GM23248 (cell line): ENCODE measurements around the gene WASHC3. TPM values are rescaled to one million over a fixed set of nuclear protein-coding genes. Genes with fewer than 3 reads are reported as not detected.

ENCODE experiments used
- DNase-seq: peaks from one replicate; pipeline ENCODE4 v3.0.0-alpha.2; 2015
- H2AFZ ChIP-seq: fragments of 200-600 bp; sonication (generic); 2 replicates; pipeline ENCODE4 v1.6.1; 2016; ENCODE audit warnings: antibody characterized with exemption
- H3F3A ChIP-seq: fragments of 200-600 bp; sonication (generic); 2 replicates; pipeline ENCODE4 v1.6.1; 2016; ENCODE audit warnings: mild to moderate bottlenecking, antibody characterized with exemption, mixed run types; ENCODE audit not compliant: insufficient read depth
- H3K27ac ChIP-seq: fragments of 200-600 bp; sonication (generic); 2 replicates; pipeline ENCODE4 v1.5.1; 2016; ENCODE audit warnings: mild to moderate bottlenecking
- H3K27me3 ChIP-seq: fragments of 200-600 bp; sonication (generic); replicated peaks from 2 replicates; pipeline ENCODE4 v1.6.1; 2016; ENCODE audit warnings: mild to moderate bottlenecking; ENCODE audit not compliant: insufficient read depth
- H3K36me3 ChIP-seq: fragments of 200-600 bp; sonication (generic); 2 replicates; pipeline ENCODE4 v1.6.1; 2016; ENCODE audit warnings: low read depth, mild to moderate bottlenecking
- H3K4me1 ChIP-seq: fragments of 200-600 bp; sonication (generic); 2 replicates; pipeline ENCODE4 v1.6.1; 2016; ENCODE audit warnings: mild to moderate bottlenecking; ENCODE audit not compliant: insufficient read depth
- H3K4me2 ChIP-seq: fragments of 200-600 bp; sonication (generic); one replicate; pipeline ENCODE4 v1.6.1; 2016; ENCODE audit warnings: mild to moderate bottlenecking; ENCODE audit not compliant: unreplicated experiment
- H3K4me3 ChIP-seq: fragments of 200-600 bp; sonication (generic); 2 replicates; pipeline ENCODE4 v1.5.1; 2016; ENCODE audit warnings: mild to moderate bottlenecking
- H3K79me2 ChIP-seq: fragments of 200-600 bp; sonication (generic); 2 replicates; pipeline ENCODE4 v1.6.1; 2016; ENCODE audit warnings: mild to moderate bottlenecking; ENCODE audit not compliant: insufficient read depth
- H3K9ac ChIP-seq: fragments of 200-600 bp; sonication (generic); 2 replicates; pipeline ENCODE4 v1.6.1; 2016; ENCODE audit warnings: mild to moderate bottlenecking
- H3K9me2 ChIP-seq: fragments of 200-600 bp; sonication (generic); 2 replicates; pipeline ENCODE4 v1.6.1; 2016; ENCODE audit warnings: mixed run types, mild to moderate bottlenecking, moderate library complexity; ENCODE audit not compliant: insufficient read depth
- H3K9me3 ChIP-seq: fragments of 200-600 bp; sonication (generic); one replicate; pipeline ENCODE4 v1.6.1; 2017; ENCODE audit warnings: low read depth
- H4K20me1 ChIP-seq: fragments of 200-600 bp; sonication (generic); 2 replicates; pipeline ENCODE4 v1.6.0; 2016; ENCODE audit not compliant: insufficient read depth
- EZH2 ChIP-seq: fragments of 200-600 bp; sonication (generic); IDR thresholded peaks from 2 replicates; pipeline ENCODE4 v1.6.1; 2018; ENCODE audit warnings: antibody characterized with exemption, mild to moderate bottlenecking; ENCODE audit not compliant: insufficient read depth, poor library complexity, severe bottlenecking
- EZH2phosphoT487 ChIP-seq: fragments of 200-600 bp; sonication (generic); IDR thresholded peaks from 2 replicates; pipeline ENCODE4 v1.6.1; 2018; ENCODE audit warnings: antibody characterized with exemption, moderate library complexity, mild to moderate bottlenecking, low read depth; ENCODE audit not compliant: insufficient read depth
- WGBS, 2 experiments: methylation state at CpG; one replicate each; pipeline ENCODE4 v1.1.6; 2015 to 2017; ENCODE audit warnings: low lambda C conversion rate in 2 of 2, low coverage in 1 of 2; ENCODE audit errors: missing lambda C conversion rate in 2 of 2; 5-methylcytosine and 5-hydroxymethylcytosine counted together
- in situ Hi-C: fragments of 300-500 bp; cut with MboI; formaldehyde crosslinking; loops from 2 replicates; pipeline ENCODE4 v1.15.0; 2020
- polyA plus RNA-seq: library from polyadenylated mRNA; unstranded; fragments of >200 nt; fragmentation: Nextera tagmentation; extraction: Ambion mirVana; gene quantifications from 2 replicates; pipeline ENCODE4 v1.2.1, GENCODE V29; 2016
- total RNA-seq: library from RNA; depleted of rRNA; stranded (reverse); fragments of >200 nt; shearing (Covaris generic); gene quantifications from 2 replicates; pipeline ENCODE4 v1.2.3, GENCODE V29; 2014

WASHC3 gene
- total and polyA plus RNA-seq, 2 experiments from 2014 or later, result 103 to 150 TPM

DNA sequence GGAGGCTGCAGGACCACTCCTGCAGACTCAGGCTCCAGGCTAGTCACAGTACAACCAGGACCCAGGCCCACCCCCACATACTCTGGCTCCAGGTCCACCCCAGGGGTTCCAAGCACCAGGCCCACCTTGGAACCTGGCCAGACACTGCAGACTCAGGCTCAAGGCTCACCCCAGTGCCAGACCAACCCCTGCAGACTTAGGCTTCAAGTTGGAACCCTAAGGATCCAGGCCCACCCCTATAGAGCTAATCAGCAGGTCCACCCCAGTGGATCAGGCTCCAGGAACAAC is 8.8 kb downstream of the WASHC3 start:
- Histone ChIP-seq H3F3A (no peaks in the 10 kb centered on the region), H4K20me1 (no peaks in the 10 kb centered on the region), H3K4me3 (no peak overlapping the region), H2AFZ (no peak overlapping the region), H3K4me1 (no peaks in the 10 kb centered on the region), H3K4me2 (no peak overlapping the region), H3K27ac (no peak overlapping the region), H3K9ac (no peak overlapping the region), H3K9me3 (no peaks in the 10 kb centered on the region), H3K36me3 (peaks cover 55% of the 10 kb centered on the region), H3K27me3 (no peaks in the 10 kb centered on the region), H3K9me2 (no peaks in the 10 kb centered on the region), H3K79me2 (peaks cover 34% of the 10 kb centered on the region; the same call in 1 of the 2 replicates)
- TF ChIP-seq EZH2phosphoT487 (no peak), EZH2 (no peak)
- in situ Hi-C loops, result no loop called here
- no peak for DNase-seq

DNA sequence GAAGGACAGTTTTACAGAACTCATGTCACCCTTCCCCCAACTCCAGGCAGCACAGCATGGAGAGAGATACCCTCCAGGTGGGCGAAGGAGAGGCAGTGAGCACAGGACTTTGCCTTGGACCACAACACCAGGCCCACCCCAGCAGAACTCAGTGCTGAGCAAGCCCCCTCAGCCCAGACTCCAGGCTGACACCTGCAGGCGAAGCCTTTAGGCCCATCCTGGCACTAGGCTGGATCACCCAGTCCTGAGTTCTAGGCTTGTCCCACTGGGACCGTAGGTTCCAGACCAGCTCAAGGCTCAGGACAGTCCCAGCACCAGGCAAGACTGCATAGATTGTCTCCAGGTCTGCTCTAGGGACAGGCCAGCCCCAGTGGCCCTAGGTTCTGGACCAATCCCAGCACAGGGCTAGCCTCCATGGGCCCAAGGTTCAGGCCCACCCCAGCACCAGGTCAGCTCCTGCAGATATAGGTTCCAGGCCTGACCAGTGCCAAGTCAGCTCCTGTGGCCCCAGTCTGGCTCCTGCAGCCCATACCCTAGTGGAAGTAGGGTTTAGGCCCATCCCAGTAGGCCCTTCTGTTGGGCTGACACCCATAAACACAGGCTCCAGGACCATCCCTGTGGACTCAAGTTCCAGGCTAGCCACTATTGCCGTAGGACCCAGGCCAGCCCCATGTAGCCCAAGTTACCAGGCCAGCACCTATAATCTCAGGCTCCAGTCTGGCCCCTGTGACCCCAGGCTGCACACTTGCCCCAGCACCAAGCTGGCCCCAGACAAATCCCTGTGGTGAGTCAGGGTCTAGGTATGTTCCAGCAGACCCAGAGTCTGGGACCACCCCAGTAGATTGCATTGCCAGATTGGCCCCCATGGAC is 9.4 kb downstream of the WASHC3 start:
- H3F3A ChIP-seq, result no peaks in the 10 kb centered on the region
- TF ChIP-seq EZH2phosphoT487 (no peak), EZH2 (no peak)
- H3K79me2 ChIP-seq, result peaks cover 29% of the 10 kb centered on the region; the same call in 1 of the 2 replicates
- no peaks in the 10 kb centered on the region for H4K20me1 ChIP-seq
- no peak overlapping the region for H3K9ac ChIP-seq
- H3K4me2 ChIP-seq, result no peak overlapping the region
- no peak overlapping the region for H2AFZ ChIP-seq
- H3K27me3 ChIP-seq, result no peaks in the 10 kb centered on the region
- H3K36me3 ChIP-seq, result peaks cover 61% of the 10 kb centered on the region
- WGBS, 2 experiments, result 98 to 100% methylated on average over 4 of the region's 4 CpGs
- in situ Hi-C loops, result no loop called here
- no peak overlapping the region for H3K4me3 ChIP-seq
- H3K9me3 ChIP-seq, result no peaks in the 10 kb centered on the region
- H3K4me1 ChIP-seq, result no peaks in the 10 kb centered on the region
- no peak overlapping the region for H3K27ac ChIP-seq
- H3K9me2 ChIP-seq, result no peaks in the 10 kb centered on the region
- DNase-seq, result no peak

DNA sequence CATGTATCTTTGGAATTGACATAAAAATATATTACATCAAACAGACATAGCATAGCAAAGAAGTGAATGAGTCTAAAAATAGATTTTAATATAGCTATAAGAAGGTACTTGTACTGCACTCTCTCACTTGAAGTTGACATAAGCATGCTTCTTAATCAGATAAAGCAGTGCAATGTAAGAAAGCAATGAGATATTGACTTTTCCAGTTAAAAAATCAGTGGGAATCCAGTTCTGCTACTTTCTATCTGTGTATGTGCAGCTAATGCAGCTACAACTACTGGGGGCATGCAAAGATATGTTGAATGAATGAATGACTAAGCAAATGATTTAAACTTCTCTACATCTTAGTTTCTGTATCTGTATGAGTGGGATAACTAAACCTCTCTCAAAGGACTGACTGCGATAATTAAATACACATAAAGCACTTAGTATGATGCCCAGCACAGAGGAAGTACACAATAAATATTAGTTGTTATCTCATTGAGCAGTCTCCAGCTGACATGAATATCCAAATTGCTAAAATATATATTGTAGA is 10.3 kb downstream of the WASHC3 start:
- no peaks in the 10 kb centered on the region for H3K4me1 ChIP-seq
- TF ChIP-seq EZH2, result no peak
- H4K20me1 ChIP-seq, result no peaks in the 10 kb centered on the region
- no peak overlapping the region for H2AFZ ChIP-seq
- peaks cover 61% of the 10 kb centered on the region for H3K36me3 ChIP-seq
- no peaks in the 10 kb centered on the region for H3K9me3 ChIP-seq
- H3K79me2 ChIP-seq, result peaks cover 22% of the 10 kb centered on the region; the same call in 1 of the 2 replicates
- H3K4me3 ChIP-seq, result no peak overlapping the region
- no peak overlapping the region for H3K4me2 ChIP-seq
- 97 to 100% methylated on average over 1 of the region's 1 CpG for WGBS, 2 experiments
- H3K9me2 ChIP-seq, result no peaks in the 10 kb centered on the region
- H3K27ac ChIP-seq, result no peak overlapping the region
- no peaks in the 10 kb centered on the region for H3F3A ChIP-seq
- DNase-seq, result no peak
- no peak overlapping the region for H3K9ac ChIP-seq
- no peaks in the 10 kb centered on the region for H3K27me3 ChIP-seq
- in situ Hi-C loops, result no loop called here

DNA sequence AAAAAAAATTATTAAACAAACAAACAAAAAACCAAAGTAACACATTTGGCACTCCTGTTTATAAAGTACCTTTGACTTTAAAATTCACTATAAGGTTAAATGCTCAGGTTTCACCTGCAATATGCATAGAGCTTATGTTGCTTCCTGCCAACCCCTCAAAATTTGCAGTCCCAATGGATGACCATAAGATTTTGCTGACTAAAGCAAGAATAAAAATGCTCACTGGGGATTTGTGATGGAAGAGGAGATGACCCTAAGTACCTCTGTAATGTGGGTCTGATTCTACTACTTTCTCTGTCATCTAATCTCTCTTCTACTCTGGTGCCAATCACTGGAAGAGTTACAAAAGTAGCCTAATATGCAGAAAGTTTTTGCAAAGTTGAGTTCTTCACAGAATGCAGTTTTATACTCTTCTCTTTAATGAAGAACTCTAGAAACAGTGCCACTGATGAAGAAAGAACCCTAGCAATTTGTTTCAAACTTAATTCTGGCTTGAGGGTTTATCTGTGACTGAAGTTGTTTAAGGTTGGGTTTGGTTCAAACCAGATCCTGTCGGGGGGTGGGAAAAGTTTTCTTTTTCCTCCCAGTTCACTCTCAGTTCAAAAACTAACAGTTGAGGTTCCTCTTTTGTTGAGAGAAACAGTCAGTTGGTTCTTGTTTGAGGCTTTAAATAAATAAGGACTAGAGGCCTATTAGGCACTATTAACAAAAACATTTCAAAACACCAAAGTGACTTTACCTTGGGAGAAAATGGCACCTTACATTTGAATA is 10.9 kb downstream of the WASHC3 start:
- in situ Hi-C loops, result no loop called here
- H3K9me3 ChIP-seq, result no peaks in the 10 kb centered on the region
- H3K9ac ChIP-seq, result no peak overlapping the region
- H3K4me3 ChIP-seq, result no peak overlapping the region
- H4K20me1 ChIP-seq, result no peaks in the 10 kb centered on the region
- no peak overlapping the region for H3K27ac ChIP-seq
- no peak overlapping the region for H3K4me2 ChIP-seq
- no peak for DNase-seq
- H3K79me2 ChIP-seq, result peaks cover 22% of the 10 kb centered on the region; the same call in 1 of the 2 replicates
- no peaks in the 10 kb centered on the region for H3K9me2 ChIP-seq
- no peaks in the 10 kb centered on the region for H3F3A ChIP-seq
- H3K4me1 ChIP-seq, result no peaks in the 10 kb centered on the region
- TF ChIP-seq EZH2, result no peak
- TF ChIP-seq EZH2phosphoT487, result no peak
- WGBS, 2 experiments, result 95 to 97% methylated on average over 1 of the region's 1 CpG
- peaks cover 61% of the 10 kb centered on the region for H3K36me3 ChIP-seq
- no peaks in the 10 kb centered on the region for H3K27me3 ChIP-seq
- H2AFZ ChIP-seq, result no peak overlapping the region
